Adrenal gland (tissue), 5 donors: ENCODE results near the gene FBXW5.

Experiments
- CTCF ChIP-seq, 6 experiments: fragments of 450-650 bp in 4 of 6; fragments of 200-600 bp in 2 of 6; sonication (generic) in 1 of 6; IDR thresholded peaks; 1 replicate in 5 of 6; 2 replicates in 1 of 6; pipeline versions ENCODE4 v1.5.1 to v1.8.0; 2016 to 2021; ENCODE audit warnings: antibody characterized with exemption in 6 of 6, mild to moderate bottlenecking in 2 of 6, moderate library complexity in 1 of 6
- POLR2A ChIP-seq, 2 donors: fragments of 450-650 bp; IDR thresholded peaks; one replicate each; pipeline ENCODE4 v1.6.1; 2017; ENCODE audit warnings: antibody characterized with exemption in 2 of 2, mild to moderate bottlenecking in 2 of 2, moderate library complexity in 1 of 2
- donor health status: DM: no; HTN: no; CAD: no.

GRCh38 chr9:136920734-136921231 lies 23.8 kb downstream of the FBXW5 start:
- no peak for TF ChIP-seq CTCF (IDR thresholded peaks at IDR 0.05)
- no peak for TF ChIP-seq POLR2A (IDR thresholded peaks at IDR 0.05)
